NCI-H345 treated with DMSO at 0.1 percent for 48 hours (cell line): ENCODE results near the gene IL1A.

ENCODE experiments used
- DNase-seq: peaks from one replicate; lab custom pipeline; 2025; ENCODE audit not compliant: unreplicated experiment; lab: John Stamatoyannopoulos, UW

IL1A gene

DNA sequence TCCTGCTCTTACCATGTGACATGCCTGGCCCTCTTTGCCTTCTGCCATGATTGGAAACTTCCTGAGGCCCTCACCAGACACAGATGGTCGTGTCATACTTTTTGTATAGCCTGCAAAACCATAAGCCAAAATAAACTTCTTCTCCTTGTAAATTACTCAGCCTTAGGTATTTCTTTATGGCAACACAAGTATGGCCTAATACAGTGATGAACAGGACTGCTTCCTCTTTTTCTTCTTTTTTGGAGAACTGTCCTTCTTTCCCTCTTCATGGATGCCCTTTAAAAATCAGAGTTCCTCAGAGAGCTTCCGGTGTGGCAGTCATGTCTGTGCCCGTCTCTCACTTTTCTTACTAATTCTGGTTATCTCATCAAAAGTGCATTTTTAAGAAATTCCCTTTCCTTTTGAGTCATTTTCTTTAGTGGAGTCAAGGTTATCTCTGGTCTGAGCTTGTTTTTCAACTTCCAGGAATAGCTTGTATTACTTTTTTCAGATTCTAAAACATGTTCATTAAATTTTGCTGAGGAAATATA, 9.2 kb upstream of the IL1A start:
- no peak for DNase-seq

DNA sequence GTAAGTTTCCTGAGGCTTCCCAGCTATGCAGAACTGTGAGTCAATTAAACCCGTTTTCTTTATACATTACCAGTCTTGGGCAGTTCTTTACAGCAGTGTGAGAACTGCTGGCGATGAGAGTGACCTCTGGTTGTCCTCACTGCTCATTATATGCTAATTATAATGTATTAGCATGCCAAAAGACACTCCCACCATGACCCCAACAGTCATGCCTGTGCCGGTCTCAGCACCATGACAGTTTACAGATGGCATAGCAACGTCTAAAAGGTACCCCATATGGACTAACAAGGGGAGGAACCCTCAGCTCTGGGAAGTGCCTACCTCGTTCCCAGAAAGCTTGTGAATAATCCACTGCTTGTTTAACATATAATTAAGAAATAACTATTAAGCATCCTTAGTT, 8.1 kb upstream of the IL1A start:
- DNase-seq = no peak

DNA sequence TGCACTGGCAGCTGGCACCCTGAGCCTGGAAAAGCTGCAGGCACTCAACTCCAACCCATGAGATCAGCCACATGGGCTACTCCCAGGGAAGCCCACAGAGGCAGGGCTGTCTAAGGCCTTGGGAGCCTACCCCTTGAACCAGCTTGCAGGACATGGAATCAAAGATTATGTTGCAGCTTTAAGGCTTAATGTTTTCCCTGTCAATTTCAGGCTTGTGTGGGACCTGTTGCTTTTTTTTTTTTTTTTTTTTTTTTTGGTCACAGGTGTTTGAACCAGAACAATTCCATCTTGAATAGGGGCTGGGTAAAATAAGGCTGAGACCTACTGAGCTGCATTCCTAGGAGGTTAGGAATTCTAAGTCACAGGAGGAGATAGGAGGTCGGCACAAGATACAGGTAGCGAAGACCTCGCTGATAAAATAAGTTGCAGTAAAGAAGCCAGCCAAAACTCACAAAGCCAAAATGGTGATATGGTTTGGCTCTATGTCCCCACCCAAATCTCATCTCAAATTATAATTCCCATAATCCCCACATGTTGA, 7.5 kb upstream of the IL1A start:
- no peak for DNase-seq

DNA sequence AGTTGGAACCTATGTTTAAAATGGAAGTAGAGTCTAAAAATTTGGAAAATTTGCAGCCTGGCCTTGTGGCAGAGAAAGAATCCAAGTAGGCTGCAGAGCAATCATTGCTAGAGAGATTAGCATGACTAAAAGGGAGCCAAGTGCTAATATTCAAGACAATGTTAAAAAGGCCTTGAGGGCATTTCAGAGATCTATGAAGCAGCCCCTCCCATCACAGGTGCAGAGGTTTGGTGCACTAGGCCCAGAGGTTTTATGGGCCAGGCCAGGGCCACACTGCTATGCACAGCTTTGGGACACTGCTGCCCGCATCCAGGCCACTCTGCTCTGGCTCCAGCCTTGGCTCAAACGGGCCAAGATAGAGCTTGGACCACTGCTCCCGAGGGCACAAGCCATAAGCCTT, 6.7 kb upstream of the IL1A start:
- DNase-seq = no peak

DNA sequence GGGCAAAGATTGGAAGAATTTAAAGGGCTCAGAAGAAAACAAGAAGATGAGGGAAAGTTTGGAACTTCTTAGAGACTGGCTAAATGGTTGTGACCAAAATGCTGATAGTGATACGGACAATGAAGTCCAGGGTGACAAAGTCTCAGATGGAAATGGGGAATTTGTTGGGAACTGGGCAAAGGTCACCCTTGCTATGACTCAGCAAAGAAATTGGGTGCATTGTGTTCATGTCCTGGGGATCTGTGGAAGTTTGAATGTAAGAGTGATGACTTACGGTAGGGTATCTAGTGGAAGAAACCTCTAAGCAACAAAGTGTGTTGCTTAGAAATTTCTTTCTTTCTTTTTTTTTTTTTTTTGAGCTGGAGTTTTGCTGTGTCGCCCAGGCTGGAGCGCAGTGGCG, 6.0 kb upstream of the IL1A start:
- no peak for DNase-seq

DNA sequence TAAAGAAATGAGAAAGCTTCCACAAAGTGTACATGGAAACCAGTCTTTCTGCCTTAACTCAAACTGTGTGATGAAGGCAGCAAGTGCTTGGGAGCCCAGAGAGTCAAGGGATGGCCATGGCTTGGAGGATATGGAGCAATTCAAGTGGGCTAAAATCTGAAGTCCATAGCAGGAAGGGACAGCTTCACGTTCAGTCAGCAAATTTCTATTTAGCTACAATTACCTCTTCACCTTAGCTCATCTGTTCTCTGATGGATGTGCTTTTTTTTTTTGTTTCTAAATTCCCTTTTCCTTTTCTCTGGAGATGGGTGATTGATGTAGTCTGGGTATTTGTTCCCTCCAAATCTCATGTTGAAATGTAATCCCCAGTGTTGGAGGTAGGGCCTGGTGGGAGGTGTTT, 4.9 kb upstream of the IL1A start:
- no peak for DNase-seq

DNA sequence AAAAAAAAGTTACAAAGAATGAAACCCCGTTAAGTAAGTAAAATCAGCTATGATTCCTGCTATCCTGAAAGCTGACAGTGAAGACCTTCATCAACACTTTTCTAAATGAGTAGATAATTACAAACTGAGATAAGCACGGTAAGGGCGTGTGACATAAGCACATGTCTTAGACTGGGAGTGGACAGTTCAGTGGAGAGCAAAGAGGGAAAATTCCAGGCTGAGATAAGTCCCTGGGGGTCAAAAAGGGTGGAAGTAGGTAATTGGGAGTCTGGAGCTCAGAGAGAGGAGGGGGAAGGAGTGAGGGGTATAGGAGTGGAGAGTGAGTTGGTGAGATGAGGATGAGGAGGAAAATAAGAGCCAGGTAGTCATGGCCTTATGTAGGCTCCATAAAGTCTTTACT, 4.4 kb upstream of the IL1A start:
- no peak for DNase-seq

DNA sequence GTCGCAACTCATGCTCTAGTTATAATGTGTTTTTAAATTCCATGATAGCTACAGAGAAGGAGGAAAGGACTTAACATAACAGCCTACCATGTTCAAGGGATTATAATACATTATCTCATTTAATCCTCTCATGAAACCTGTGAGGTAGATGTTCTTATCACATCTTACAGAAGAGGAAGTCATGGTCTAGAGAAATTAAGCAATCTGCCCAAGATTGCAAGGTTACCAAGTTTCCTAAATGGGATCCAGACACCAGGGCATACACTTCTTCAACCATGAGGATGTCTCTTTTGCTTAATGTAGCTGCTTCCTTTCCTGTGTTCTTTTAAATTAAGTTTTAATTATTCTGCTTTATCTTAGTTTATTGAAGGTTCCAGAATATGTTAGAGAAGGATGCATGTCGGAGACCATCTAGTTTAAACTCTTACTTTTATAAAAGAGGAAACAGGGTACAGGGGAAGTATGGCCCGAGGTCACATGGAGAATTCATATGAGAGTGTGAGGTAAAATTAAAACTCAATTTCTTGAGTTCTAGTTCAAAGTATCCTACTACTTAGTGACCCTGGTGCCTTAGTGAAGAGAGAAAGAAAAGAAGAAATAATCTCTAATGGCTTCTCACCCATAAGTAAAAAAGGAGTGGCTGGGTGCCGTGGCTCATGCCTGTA, 3.6 kb upstream of the IL1A start:
- DNase-seq = no peak

DNA sequence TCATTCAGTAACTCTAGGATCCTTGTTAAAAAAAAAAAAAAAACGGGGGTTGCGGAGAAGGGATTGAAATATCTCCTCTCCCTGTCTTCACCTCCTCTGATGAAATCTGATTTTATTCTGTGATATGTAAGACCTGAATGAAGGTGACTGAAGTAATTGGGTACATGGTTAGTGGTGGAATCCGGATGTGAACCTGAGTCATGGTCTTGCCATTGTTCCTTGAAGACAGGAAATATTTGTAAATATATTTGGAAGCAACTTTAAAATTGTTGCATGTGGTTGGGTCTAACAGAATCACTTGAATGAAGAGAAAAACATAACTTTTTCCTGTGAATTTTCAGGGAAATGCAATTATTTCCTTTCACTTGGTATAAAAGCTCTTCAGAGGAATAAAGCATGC, 3.0 kb upstream of the IL1A start:
- DNase-seq = no peak

DNA sequence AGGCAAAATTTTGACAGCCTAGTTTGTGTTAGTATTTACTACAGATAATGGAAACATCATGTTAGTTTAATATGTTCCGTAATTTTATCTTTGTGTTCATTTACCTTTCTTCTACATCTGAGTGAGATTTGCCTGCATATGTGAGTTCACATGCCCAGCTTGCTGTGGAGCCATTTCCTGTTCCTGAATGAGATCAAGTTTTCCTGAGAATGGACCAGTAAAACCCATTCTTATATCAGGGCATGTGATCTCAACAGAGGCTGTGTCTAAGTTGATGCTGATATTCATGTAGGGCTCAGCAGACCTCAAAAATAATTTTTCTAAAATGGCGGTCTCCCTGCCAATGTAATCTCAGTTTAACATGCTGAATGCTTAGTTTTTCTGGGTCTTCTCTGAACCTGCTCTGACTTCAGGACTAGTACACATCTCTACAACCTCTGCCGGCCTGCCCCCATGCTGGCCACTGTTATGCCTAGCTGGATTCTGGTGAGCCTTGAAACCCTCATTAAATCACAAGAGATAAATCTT, 1.0 kb downstream of the IL1A start:
- no peak for DNase-seq

DNA sequence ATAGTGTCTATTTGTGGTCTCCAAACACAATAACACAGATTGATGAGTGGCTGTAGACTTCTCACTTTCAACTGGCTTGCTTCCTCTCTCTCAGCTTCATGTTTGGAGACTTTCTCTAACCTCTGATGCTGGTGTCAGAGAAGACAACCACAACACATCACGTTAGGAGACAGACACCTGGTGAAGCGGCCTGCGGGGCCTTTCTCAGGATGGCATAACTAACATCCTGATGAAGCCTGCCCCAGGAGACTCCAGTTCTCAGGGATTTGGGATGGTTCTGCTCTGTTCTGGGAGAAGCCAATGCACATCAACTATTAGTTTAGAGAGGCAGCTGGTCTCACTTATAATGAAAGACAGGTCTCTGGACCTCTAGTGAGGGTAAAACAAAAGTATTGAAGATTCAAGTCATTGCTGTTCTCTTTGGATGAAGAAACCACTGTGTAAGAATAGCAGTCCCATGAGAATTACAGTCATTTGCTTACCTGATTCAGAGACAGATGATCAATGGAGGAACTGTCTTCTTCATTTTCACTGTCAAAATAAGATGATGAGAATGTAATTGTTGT, 2.0 kb downstream of the IL1A start:
- DNase-seq = no peak

DNA sequence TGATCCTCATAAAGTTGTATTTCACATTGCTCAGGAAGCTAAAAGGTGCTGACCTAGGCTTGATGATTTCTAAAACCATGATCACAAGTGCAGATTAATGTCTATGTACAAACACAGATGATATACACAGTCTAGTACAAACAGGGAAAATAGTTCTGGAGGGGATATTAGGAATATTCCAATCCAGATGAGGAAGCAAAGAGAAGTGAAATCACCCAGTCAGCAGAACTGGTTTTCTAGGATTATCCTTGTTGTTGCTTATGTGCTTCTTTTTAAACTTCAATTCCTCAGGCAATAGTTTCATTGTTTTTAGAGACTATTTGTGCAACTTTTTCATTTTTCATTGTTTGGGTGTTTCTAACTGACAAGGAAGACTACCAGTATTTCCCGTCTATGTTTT, 4.7 kb downstream of the IL1A start:
- no peak for DNase-seq

DNA sequence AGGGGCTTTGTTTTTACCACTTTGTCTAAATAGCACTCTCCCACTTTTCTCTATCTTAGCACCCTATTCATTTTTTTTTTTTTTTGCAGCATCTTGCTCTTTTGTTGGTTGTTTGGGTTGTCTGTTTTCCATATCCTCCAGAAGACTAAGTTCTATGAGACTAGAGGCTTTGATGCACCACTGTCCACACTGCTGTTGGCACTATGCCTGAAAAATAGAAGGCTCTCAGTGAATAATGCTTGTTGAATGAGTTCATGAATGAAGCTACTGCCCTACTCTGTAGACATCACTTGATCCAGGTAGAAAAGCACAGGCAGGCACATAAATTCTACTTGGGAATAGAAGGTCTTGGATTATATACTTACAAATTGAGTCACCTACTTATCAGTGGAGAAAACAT, 7.3 kb downstream of the IL1A start:
- DNase-seq = no peak

DNA sequence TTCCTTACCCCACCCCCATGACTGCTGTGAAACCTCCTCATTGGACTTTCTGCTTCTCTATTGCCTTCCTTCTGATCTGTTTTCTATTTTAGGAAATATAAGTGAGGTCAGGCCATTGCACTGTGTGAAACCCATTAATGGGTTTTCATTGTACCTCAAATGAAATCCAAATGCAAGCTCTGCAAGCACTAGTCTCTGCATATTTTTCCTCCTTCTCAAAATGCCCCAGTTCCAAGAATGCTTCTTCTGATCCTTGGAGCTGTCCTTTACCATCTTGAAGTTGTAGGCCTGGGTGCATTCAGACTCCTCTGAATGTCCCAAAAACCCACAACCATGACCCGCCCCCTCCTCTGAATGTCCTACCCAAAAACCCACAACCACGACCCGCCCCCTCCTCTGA, 8.2 kb downstream of the IL1A start:
- no peak for DNase-seq

DNA sequence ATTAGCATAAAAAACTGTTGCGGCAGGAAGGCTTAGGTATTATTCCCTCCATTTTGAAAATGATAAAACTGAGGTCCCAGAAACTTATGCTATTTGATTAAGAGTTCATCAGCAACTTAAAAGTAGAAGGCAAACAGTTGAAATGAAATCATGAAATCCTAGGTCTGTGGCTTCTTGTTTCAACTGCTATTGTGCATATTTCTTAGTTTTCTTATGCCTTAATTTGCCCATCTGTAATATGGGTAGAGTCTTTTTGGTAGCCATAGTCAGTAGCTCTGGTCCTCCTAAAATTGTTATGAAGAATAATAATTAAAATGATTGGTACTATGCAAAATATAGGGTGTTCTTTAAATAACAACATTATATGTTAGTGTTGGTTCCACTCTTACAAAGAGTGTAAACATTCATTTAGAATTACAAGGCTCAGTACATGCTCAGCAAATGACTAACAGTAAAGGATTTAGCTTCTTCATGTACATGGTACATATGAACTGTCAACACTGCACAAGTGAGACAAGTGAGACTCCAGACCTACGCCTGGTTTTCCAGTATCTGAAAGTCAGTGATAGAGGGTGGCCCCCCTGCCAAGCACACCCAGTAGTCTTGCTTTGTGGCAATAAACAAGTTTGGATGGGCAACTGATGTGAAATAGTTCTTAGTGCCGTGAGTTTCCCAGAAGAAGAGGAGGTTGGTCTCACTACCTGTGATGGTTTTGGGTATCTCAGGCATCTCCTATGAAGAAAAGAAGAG, 9.6 kb downstream of the IL1A start:
- DNase-seq = no peak

DNA sequence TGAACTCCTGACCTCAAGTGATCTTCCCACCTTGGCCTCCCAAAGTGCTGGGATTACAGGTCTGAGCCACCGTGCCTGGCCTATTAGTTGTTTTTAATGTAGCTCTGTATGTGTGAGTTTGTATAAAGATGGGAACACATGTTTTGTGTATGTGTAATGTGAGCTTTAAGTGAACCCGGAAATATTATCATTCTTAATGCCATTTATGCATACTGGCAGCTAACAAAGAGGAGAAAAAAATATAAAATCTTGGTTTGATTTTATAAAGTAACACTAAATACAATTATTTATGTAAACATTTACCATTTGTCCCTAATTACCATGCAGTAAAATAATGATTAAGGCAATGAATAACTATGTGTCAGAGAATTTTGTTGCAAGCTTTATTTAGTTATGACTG, 10.7 kb downstream of the IL1A start:
- DNase-seq = no peak

DNA sequence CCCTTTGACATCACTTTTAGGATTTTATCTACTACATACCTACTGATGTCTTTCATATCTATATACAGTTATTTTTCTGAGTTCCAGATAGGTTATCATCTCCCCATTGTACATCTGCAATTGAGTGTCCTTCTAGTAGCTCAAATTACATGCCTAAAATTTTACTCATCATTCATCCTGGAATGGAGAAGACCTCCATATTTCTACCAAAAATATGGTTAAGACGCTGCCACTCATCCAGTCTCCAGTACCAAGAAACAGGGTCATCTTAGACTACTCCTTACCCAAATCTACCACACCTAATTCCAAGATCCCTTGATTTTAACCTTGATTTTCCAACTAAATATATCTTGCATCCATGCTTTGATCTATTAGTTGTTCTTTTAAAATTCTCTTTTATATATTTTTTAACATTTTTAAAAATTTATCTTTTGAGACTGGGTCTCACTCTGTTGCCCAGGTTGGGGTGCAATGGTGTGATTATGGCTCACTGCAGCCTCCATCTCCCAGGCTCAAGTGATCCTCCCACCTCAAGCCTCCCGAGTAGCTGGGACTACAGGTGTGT, 11.3 kb downstream of the IL1A start:
- DNase-seq = no peak

DNA sequence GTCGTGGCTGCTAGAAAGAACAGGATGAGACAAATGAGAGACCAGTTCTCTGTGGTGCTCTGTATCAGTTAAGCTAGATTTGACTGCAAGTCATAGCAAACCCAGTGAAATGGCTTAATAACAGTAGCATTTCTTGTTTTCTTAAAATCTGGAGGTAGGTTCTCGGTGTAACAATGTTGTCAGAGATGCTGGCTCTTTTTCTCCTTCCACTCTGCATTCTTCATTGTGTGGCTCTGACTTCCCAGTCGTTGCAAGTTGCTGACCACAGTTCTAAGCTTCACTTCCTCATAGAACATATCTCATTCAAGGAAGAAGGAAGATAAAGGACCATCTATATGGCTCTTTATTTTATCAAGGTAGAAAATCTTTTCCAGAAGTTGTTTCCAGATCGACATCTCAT, 12.0 kb downstream of the IL1A start:
- no peak for DNase-seq

DNA sequence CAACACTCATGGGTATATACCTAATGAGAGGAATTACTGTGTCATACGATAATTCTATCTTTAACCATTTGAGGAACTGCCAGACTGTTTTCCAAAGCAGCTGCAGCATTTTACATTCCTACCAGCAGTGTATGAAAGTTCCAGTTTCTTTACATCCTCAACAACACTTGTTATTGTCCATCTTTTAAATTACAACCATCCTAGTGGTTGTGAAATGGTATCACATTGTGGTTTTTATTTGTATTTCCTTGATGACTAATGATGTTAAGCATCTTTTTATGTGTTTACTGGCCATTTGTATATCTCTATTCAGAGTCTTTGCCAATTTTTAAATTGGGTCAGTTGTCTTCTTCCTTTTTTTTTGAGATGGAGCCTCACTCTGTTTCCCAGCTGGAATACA, 15.9 kb downstream of the IL1A start:
- DNase-seq = no peak

DNA sequence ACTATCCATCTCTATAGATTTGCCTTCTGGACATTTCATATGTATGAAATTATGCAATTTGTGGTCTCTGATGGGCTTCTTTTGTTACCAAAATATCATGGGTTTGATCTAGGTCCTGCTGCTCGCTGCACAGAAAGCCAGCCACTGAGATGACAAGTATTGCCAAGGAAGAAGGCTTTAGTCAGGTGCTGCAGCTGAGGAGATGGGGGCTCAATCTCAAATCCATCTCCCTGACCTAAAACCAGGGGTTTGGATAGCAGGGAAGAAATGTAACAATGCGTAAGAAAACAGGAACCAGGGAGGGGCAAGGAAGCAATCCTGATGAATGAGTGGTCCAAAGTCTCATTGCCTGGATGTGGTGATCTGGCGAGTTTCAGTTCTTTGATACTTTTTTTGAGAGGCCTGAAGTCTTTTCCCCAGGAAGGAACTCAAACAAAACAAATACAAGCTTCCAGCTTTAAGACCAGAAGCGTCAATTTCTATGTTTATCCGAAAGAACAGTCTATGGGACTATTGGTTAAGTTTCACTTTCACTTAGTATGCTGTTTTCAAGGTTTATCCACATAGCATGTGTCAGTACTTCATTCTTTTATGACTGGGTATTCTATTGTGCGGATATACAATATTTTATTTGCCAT, 16.5 kb downstream of the IL1A start:
- no peak for DNase-seq

DNA sequence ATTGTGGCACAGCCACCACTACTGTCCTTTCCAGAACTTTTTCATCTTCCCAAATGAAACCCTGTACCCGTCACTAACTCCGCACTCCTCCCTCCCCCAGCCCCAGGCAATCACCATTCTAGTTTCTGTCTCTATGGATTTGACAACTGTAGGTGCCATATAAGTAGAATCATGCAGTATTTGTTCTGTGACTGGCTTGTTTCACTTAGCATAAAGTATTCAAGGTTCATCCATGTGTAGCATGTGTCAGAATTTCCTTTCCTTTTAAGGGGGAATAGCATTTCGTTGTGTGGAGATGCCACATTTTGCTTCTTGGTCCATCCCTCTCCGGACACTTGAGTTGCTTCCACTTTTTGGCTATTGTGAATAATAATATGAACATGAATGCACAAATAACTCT, 19.0 kb downstream of the IL1A start:
- DNase-seq = no peak
